Subcutaneous adipose tissue (tissue), 4 donors: ENCODE results near the gene RAP1GAP2. TPM values are rescaled to one million over a fixed set of nuclear protein-coding genes. Genes with fewer than 3 reads are reported as not detected.

Source experiments
- CTCF ChIP-seq: fragments of 450-650 bp; IDR thresholded peaks from one replicate; pipeline ENCODE4 v1.5.1; 2016; ENCODE audit warnings: low read depth, mild to moderate bottlenecking, control low read depth, antibody characterized with exemption, moderate library complexity
- total RNA-seq, 4 donors: library from RNA; depleted of rRNA; stranded (reverse); fragments of >200 nt; gene quantifications; one replicate each; pipeline ENCODE4 v1.1.0, GENCODE V29; 2016

RAP1GAP2 gene
- total RNA-seq, 4 donors from 2014 or later: 1.9 to 6.1 (median 3.4) TPM

- no peak for TF ChIP-seq CTCF
Observed at GRCh38 chr17:2943981-2944380, 147.7 kb downstream of the RAP1GAP2 start.

DNA sequence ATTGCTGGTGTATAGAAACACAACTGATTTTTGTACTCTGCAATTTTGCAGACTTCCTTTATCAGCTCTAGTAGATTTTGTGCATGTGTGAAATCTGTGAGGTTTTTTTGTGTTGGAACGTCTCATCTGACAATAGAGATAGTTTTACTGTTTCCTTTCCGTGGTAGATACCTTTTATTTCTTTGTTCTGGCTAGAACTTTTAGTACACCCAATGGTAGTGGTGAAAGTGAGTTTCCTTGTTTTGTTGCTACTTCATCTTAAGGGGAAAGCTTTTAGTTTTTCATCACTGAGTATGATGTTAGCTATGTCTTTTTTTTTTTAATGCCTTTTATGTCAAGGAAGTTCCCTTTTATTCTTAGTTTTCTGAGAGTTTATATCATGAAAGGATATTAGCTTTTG is 149.1 kb downstream of the RAP1GAP2 start:
- no peak for TF ChIP-seq CTCF

DNA sequence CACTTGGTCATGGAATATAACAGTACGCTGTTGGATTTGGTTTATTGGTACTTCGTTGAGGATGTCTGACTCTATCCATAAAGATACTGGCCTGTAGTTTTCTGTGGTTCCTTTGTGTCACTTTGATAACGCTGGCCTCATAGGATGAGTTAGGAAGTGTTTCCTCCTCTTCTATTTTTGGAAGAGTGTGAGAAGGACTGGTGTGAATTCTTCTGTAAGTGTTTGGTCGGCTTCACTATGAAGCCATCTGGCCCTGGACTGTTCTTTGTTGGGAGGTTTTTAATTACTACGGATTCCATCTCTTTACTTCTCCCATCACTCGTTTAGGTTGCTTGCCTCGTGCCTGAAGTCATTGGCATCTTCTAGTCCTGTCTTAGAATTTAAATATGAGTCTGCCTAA is 149.9 kb downstream of the RAP1GAP2 start:
- TF ChIP-seq CTCF: no peak

- TF ChIP-seq CTCF: no peak
Observed at GRCh38 chr17:2947588-2947950, 151.3 kb downstream of the RAP1GAP2 start.

DNA sequence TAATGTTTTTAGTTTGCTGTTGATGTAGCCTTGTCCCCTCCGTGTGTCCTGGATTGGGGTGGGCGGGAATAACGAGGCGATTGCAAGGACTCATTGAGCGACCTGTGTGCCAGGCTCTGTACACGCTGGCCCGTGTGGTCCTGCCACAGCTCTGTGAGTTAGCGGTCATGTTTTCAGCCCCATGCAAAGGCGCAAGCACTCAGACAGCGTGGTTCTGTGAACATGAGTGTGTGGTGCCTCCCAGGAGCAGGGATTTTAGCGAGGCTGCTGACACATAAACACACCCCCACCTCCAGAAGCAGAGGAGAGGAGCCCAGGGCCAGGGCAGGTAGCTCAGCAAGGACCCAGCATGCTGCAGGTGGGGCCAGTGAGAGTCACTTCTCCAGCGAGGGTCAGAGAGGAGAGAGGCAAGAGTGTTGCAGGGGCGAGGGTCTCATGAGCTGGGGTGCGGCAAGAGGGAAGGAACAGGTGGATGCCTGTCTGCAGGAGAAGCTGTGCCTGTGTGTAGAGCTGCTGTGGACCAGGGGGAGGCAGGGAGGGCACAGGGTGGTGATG is 151.8 kb downstream of the RAP1GAP2 start:
- TF ChIP-seq CTCF: no peak

- no peak for TF ChIP-seq CTCF
Observed at GRCh38 chr17:2948721-2949468, 152.7 kb downstream of the RAP1GAP2 start.

DNA sequence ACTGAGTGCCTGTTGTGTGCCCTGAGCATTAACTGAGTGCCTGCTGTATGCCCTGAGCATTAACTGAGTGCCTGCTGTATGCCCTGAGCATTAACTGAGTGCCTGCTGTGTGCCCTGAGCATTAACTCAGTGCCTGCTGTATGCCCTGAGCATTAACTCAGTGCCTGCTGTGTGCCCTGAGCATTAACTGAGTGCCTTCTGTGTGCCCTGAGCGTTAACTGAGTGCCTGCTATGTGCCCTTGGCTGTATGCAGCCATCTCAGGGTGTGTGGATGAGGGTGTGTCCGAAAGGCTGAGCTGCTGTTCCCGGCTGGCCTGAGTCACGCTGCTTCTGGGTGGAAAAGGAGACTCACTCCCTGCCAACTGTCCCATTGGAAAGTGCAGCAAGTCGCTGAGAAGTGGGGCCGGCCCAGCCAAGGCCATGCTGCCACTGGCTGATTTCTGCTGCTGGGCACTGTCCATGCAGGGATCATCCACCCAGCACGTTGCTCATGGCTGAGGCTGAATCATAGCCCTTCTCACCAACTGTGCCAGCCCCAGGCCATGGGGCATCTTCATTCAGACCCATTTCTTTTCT is 153.3 kb downstream of the RAP1GAP2 start:
- no peak for TF ChIP-seq CTCF
